MM.1S (cell line): ENCODE results near the gene FYN.

ENCODE experiments used
- CTCF ChIP-seq: fragments of 300-600 bp; sonication (generic); IDR thresholded peaks from 2 replicates; pipeline ENCODE4 v1.5.1; 2016; ENCODE audit warnings: antibody characterized with exemption, low read length, mixed read lengths
- EZH2 ChIP-seq: fragments of 300-600 bp; sonication (generic); optimal IDR thresholded peaks from 2 replicates; pipeline ENCODE3; 2017; ENCODE audit warnings: low read depth, mild to moderate bottlenecking, antibody characterized with exemption, low read length, mixed read lengths
- EZH2phosphoT487 ChIP-seq: fragments of 300-600 bp; sonication (generic); IDR thresholded peaks from 2 replicates; pipeline ENCODE4 v1.6.1; 2018; ENCODE audit warnings: antibody characterized with exemption, low read length

- no peak for TF ChIP-seq CTCF
- TF ChIP-seq EZH2 = no peak
- TF ChIP-seq EZH2phosphoT487 = no peak
Observed at GRCh38 chr6:111792241-111792640, 81.0 kb downstream of the FYN start.
